HepG2 (cell line): ENCODE results near the gene ABCA3. TPM values are rescaled to one million over a fixed set of nuclear protein-coding genes. Genes with fewer than 3 reads are reported as not detected.
A peak's percentile ranks its signal among the peaks of the same experiment; 100 is the strongest.

Experiments
- ATF2 ChIP-seq: sonication (generic); formaldehyde crosslinking; IDR thresholded peaks from 2 replicates; pipeline ENCODE4 v1.4.0; 2020; ENCODE audit warnings: missing genetic modification reagents
- BRF2 ChIP-seq: sonication (generic); formaldehyde crosslinking; IDR thresholded peaks from 2 replicates; pipeline ENCODE4 v1.8.1; 2022; ENCODE audit warnings: mild to moderate bottlenecking, missing genetic modification reagents
- FOXO1 ChIP-seq: sonication (generic); formaldehyde crosslinking; IDR thresholded peaks from 2 replicates; pipeline ENCODE4 v1.4.0; 2020; ENCODE audit warnings: missing genetic modification reagents
- KIAA2018 ChIP-seq: sonication (generic); formaldehyde crosslinking; IDR thresholded peaks from 2 replicates; pipeline ENCODE4 v1.5.0; 2020; ENCODE audit warnings: mild to moderate bottlenecking, missing genetic modification reagents, borderline replicate concordance
- KLF9 ChIP-seq: IDR thresholded peaks from 2 replicates; pipeline ENCODE4 v1.6.1; 2016; ENCODE audit warnings: low read depth
- MED1 ChIP-seq: sonication (generic); formaldehyde crosslinking; IDR thresholded peaks from 2 replicates; pipeline ENCODE4 v1.4.0; 2020; ENCODE audit warnings: missing genetic modification reagents
- RERE ChIP-seq: IDR thresholded peaks from 2 replicates; pipeline ENCODE4 v1.6.1; 2016; ENCODE audit warnings: low read depth, missing genetic modification reagents, missing compliant biosample characterization
- ZNF691 ChIP-seq: sonication (generic); formaldehyde crosslinking; IDR thresholded peaks from 2 replicates; pipeline ENCODE4 v1.4.0; 2020; ENCODE audit warnings: missing genetic modification reagents, low read depth, mild to moderate bottlenecking, borderline replicate concordance
- ZNF766 ChIP-seq: sonication (generic); formaldehyde crosslinking; IDR thresholded peaks from 2 replicates; pipeline ENCODE4 v1.5.0; 2020; ENCODE audit warnings: missing genetic modification reagents, borderline replicate concordance
- polyA plus RNA-seq, 8 experiments: library from polyadenylated mRNA; depleted of rRNA in 3 of 8; stranded (reverse) in 7 of 8; unstranded in 1 of 8; fragments of >200 nt; fragmentation: Illumina TruSeq in 4 of 8; extraction: Trizol in 4 of 8; gene quantifications; 2 replicates each; pipeline versions ENCODE4 v1.2.1 to v1.2.3, GENCODE V29; 2011 to 2016; ENCODE audit warnings: low read depth in 4 of 8, missing spikeins in 1 of 8, mixed read lengths in 1 of 8; ENCODE audit not compliant: insufficient read depth in 1 of 8
- total RNA-seq, 5 experiments: library from RNA; depleted of rRNA; stranded (reverse); fragments of >200 nt; fragmentation: Illumina TruSeq; extraction: Trizol; gene quantifications; 2 replicates each; pipeline ENCODE4 v1.2.3, GENCODE V29; 2016; ENCODE audit warnings: low read depth in 1 of 5

Gene ABCA3
- total and polyA plus RNA-seq, 2 of the 13 experiments (the other 11 are each of a cell fraction or from before 2014, with no cell fraction given): 0.60 to 1.5 TPM

GRCh38 chr16:2340564-2341455 lies at the start of gene ABCA3 (continued):
- TF ChIP-seq RERE (CRISPR knock-in tag) (peak; percentile 61), MED1 (CRISPR knock-in tag) (peak; percentile 84), KLF9 (CRISPR knock-in tag) (peak; percentile 91; the same call in 1 of the 2 replicates), ATF2 (CRISPR knock-in tag) (peak; percentile 90), KIAA2018 (CRISPR knock-in tag) (peak; percentile 62; the same call in 1 of the 2 replicates), BRF2 (CRISPR knock-in tag) (peak; percentile 99), ZNF691 (CRISPR knock-in tag) (peak; percentile 97), ZNF766 (peak; percentile 99; the same call in 1 of the 2 replicates), FOXO1 (peak; percentile 81)
